ENCODE data around the gene PDP2. TPM values are rescaled to one million over a fixed set of nuclear protein-coding genes. Genes with fewer than 3 reads are reported as not detected.

PDP2 gene
- total RNA-seq, 1 experiment from 2014 or later: 23.1 TPM

DNA sequence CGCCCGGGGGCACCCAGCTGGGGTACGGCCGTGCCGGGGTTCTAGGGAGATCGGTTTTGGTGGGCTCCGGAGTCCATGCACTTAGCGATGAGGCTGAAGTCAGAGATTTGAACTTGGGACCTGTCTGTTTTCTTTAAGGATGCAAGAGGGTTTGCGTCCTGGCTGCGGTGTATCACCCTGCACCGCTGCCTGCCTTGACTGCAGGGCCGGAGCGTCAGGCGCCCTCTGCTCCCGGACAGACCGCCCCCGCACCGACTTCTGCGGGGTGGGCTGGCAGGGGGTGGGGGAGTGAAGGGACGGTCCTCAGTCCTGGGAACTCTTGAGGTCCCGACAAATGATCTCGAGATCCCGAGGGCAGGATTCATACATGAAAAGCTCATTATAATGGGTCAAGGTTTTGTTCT, 701 bp downstream of the PDP2 start:
- Histone ChIP-seq H2BK5ac (ENCODE audit: insufficient read length, low read length) (no peak overlapping the region), H2BK20ac (ENCODE audit: low read depth, low read length, poor library complexity, severe bottlenecking) (no peak overlapping the region), H2BK12ac (ENCODE audit: insufficient read length, low read depth, low read length) (no peak overlapping the region), H3K18ac (ENCODE audit: insufficient read length, low read depth, low read length) (no peak overlapping the region), H2BK120ac (ENCODE audit: low read depth, low read length, poor library complexity, severe bottlenecking) (no peak overlapping the region), H3K9me3 (ENCODE audit: control insufficient read depth, low read depth, low read length) (no peaks in the 10 kb centered on the region), H3T11ph (ENCODE audit: low read length) (no peak overlapping the region), H4K5ac (ENCODE audit: insufficient read length, low read depth, low read length) (no peak overlapping the region), H3K14ac (ENCODE audit: insufficient read depth, low read length) (no peak overlapping the region), H4K20me1 (ENCODE audit: control insufficient read depth, insufficient read depth, insufficient read length) (no peaks in the 10 kb centered on the region), H2AK5ac (ENCODE audit: insufficient read length, low read length) (no peak overlapping the region), H3K4me2 (ENCODE audit: insufficient read depth, insufficient read length, low read length) (peak overlapping the region; percentile 70), H4K91ac (ENCODE audit: insufficient read length, low read depth, low read length) (no peak overlapping the region), H3K27ac (ENCODE audit: insufficient read length, low read depth, low read length) (no peak overlapping the region), H3K79me1 (ENCODE audit: insufficient read depth, low read depth, low read length, poor library complexity, severe bottlenecking) (peaks cover 2% of the 10 kb centered on the region), H3K9ac (ENCODE audit: extremely low read depth, insufficient read length, low read length) (peak overlapping the region; percentile 59), H3K27me3 (ENCODE audit: insufficient read depth, low read length) (no peaks in the 10 kb centered on the region; the same call in 1 of the 2 replicates), H2BK15ac (ENCODE audit: low read depth, low read length) (no peak overlapping the region), H3K4ac (ENCODE audit: low read depth, low read length) (no peak overlapping the region), H2AFZ (ENCODE audit: low read length) (no peak overlapping the region), H3K56ac (ENCODE audit: insufficient read length, low read depth, low read length) (no peak overlapping the region), H3K79me2 (ENCODE audit: insufficient read depth, low read length) (peaks cover 5% of the 10 kb centered on the region; the same call in 1 of the 2 replicates), H3K23me2 (ENCODE audit: insufficient read length, low read depth, low read length, poor library complexity, severe bottlenecking) (peaks cover 6% of the 10 kb centered on the region), H4K8ac (replicated peaks; ENCODE audit: insufficient read length, low read depth, low read length) (no peak overlapping the region), H3K4me1 (ENCODE audit: insufficient read depth, low read length) (no peaks in the 10 kb centered on the region; the same call in 1 of the 2 replicates), H3K23ac (ENCODE audit: insufficient read length, low read depth, low read length) (no peak overlapping the region)
- Mint-ChIP-seq H3K27me3 (ENCODE audit: low read depth) (peaks cover 12% of the 10 kb centered on the region), H3K4me3 (peak overlapping the region; percentile 94 to 96), H3K9me3 (no peaks in the 10 kb centered on the region; a peak in 1 of 5 replicates), H3K4me1 (peaks cover 10 to 13% of the 10 kb centered on the region in 2 experiments), H3K27ac (no peak overlapping the region), H3K36me3 (ENCODE audit: insufficient read depth in 1 of 3, low read depth in 3 of 3) (peaks cover 12 to 20% (median 19%) of the 10 kb centered on the region in 3 experiments; a peak in 6 of 7 replicates)
- no peak for DNase-seq
- no CpG with 5 or more reads among the region's 23 CpGs for WGBS (ENCODE audit: extremely low coverage, insufficient read length, low lambda C conversion rate)
- TF ChIP-seq, protein P1, sequence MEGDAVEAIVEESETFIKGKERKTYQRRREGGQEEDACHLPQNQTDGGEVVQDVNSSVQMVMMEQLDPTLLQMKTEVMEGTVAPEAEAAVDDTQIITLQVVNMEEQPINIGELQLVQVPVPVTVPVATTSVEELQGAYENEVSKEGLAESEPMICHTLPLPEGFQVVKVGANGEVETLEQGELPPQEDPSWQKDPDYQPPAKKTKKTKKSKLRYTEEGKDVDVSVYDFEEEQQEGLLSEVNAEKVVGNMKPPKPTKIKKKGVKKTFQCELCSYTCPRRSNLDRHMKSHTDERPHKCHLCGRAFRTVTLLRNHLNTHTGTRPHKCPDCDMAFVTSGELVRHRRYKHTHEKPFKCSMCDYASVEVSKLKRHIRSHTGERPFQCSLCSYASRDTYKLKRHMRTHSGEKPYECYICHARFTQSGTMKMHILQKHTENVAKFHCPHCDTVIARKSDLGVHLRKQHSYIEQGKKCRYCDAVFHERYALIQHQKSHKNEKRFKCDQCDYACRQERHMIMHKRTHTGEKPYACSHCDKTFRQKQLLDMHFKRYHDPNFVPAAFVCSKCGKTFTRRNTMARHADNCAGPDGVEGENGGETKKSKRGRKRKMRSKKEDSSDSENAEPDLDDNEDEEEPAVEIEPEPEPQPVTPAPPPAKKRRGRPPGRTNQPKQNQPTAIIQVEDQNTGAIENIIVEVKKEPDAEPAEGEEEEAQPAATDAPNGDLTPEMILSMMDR (conservative IDR thresholded peaks at IDR 0.05): no peak
